Measurements from ENCODE around the gene PCYT2.

The PCYT2 gene

DNA sequence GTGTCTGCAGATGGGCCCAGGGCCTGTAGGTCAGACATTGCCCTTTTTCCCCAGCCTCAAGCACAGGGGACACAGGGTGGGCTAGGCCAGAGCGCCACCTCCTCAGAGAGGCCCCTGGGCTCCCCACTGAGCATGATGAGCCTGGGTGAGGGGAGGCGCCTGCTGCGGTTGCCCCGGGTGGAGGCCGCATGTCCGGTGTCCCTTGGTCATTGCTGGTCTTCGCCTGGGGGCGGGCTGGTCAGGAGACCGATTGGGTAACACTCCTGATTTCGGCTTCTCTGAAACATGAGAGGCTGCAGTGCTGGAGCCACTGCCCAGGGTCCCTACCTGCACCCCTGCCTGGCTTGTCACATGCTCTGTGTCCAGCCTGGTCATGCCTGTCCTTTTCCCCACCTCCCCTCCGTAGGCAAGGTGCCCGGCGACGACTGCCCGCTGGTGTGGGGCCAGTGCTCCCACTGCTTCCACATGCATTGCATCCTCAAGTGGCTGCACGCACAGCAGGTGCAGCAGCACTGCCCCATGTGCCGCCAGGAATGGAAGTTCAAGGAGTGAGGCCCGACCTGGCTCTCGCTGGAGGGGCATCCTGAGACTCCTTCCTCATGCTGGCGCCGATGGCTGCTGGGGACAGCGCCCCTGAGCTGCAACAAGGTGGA lies 11.6 kb downstream of the PCYT2 start:
- H3K36me3 ChIP-seq, result peaks cover 33% of the 10 kb centered on the region
- no peak for DNase-seq
- H3K27me3 ChIP-seq, result no peaks in the 10 kb centered on the region
- TF ChIP-seq, protein P1, sequence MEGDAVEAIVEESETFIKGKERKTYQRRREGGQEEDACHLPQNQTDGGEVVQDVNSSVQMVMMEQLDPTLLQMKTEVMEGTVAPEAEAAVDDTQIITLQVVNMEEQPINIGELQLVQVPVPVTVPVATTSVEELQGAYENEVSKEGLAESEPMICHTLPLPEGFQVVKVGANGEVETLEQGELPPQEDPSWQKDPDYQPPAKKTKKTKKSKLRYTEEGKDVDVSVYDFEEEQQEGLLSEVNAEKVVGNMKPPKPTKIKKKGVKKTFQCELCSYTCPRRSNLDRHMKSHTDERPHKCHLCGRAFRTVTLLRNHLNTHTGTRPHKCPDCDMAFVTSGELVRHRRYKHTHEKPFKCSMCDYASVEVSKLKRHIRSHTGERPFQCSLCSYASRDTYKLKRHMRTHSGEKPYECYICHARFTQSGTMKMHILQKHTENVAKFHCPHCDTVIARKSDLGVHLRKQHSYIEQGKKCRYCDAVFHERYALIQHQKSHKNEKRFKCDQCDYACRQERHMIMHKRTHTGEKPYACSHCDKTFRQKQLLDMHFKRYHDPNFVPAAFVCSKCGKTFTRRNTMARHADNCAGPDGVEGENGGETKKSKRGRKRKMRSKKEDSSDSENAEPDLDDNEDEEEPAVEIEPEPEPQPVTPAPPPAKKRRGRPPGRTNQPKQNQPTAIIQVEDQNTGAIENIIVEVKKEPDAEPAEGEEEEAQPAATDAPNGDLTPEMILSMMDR (IDR thresholded peaks at IDR 0.05; ENCODE audit: low read depth, low read length), result no peak
- no peaks in the 10 kb centered on the region for H3K9me3 ChIP-seq
- peaks cover 18% of the 10 kb centered on the region for H3K4me1 ChIP-seq
- H3K4me3 ChIP-seq (ENCODE audit: low read depth, low read length), result no peak overlapping the region

- peaks cover 33% of the 10 kb centered on the region for H3K36me3 ChIP-seq
- H3K9me3 ChIP-seq, result no peaks in the 10 kb centered on the region
- TF ChIP-seq, protein P1 (IDR thresholded peaks at IDR 0.05; ENCODE audit: low read depth, low read length), result no peak
- H3K4me3 ChIP-seq (ENCODE audit: low read depth, low read length), result no peak overlapping the region
- peaks cover 18% of the 10 kb centered on the region for H3K4me1 ChIP-seq
- DNase-seq, result no peak
- H3K27me3 ChIP-seq, result no peaks in the 10 kb centered on the region
Observed at GRCh38 chr17:81898885-81899284, 12.3 kb downstream of the PCYT2 start.

DNA sequence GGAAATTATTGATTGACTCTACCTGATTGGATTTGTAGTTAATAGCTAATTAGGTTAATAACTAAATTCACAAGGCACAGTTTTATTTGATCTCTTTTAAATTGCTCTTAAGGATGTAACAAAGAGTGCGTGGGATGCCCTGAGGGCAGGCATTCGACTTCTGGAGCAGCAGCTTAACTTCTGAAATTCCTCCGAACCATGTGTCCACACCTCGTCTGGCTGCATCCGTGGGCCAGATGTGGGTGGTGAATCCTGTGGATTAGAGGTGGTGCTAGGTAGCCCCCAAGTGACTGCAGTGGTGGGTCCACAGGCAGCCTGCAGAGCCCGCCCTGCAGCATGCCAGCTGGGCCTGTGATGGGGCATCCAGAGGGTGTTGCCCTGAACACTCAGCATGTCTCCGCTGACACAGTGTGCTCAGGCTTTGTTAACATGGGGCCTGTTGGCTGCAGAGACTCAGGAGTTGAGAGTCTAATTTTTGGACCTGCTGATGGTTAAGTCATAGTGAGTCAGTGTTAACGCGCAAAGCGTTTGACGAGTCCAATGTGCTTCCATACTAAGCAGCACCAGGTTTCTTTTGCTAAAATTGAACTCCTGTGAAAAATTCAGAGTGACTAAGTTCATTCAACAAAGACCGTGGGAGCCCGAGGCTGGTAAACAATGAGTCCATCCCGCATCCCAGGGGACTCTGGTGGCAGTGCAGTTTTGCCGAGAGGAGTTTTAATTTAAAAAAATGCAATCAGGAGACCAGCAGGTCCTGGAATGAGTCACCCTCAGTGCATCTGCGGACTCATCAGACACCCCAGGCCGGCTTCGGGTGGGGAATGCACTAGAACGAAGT lies 13.0 kb downstream of the PCYT2 start:
- TF ChIP-seq, protein P1 (IDR thresholded peaks at IDR 0.05; ENCODE audit: low read depth, low read length), result no peak
- Histone ChIP-seq H3K27me3 (no peaks in the 10 kb centered on the region), H3K4me3 (ENCODE audit: low read depth, low read length) (no peak overlapping the region), H3K4me1 (peaks cover 18% of the 10 kb centered on the region), H3K36me3 (peaks cover 33% of the 10 kb centered on the region), H3K9me3 (no peaks in the 10 kb centered on the region)
- peak; percentile 49 for DNase-seq

- TF ChIP-seq, protein P1 (IDR thresholded peaks at IDR 0.05; ENCODE audit: low read depth, low read length), result no peak
- H3K4me1 ChIP-seq, result peaks cover 11% of the 10 kb centered on the region
- no peak overlapping the region for H3K4me3 ChIP-seq (ENCODE audit: low read depth, low read length)
- no peaks in the 10 kb centered on the region for H3K27me3 ChIP-seq
- DNase-seq, result no peak
- H3K36me3 ChIP-seq, result peaks cover 38% of the 10 kb centered on the region
- no peaks in the 10 kb centered on the region for H3K9me3 ChIP-seq
Observed at GRCh38 chr17:81895400-81895799, 15.8 kb downstream of the PCYT2 start.

DNA sequence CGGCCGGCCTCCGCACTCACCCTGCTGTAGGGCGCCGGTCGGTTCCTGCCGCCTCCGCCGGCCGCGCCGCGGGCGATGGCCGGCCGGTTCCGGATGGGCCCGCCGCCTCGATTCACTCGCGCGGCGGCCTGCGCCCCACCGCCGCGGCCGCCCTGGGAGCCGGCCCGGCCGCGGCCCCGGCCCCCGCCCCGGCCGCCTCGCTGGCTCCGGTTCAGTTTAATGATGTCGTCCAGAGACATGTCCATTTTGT lies 20.0 kb downstream of the PCYT2 start:
- peaks cover 16% of the 10 kb centered on the region for H3K4me1 ChIP-seq
- DNase-seq, result no peak
- peaks cover 57% of the 10 kb centered on the region for H3K36me3 ChIP-seq
- TF ChIP-seq, protein P1 (IDR thresholded peaks at IDR 0.05; ENCODE audit: low read depth, low read length), result no peak
- no peaks in the 10 kb centered on the region for H3K9me3 ChIP-seq
- H3K27me3 ChIP-seq, result no peaks in the 10 kb centered on the region
- peak overlapping the region; percentile 98 for H3K4me3 ChIP-seq (ENCODE audit: low read depth, low read length)

Measured in BE2C (cell line).